ENCODE measurements around the gene TBX3.

DNA sequence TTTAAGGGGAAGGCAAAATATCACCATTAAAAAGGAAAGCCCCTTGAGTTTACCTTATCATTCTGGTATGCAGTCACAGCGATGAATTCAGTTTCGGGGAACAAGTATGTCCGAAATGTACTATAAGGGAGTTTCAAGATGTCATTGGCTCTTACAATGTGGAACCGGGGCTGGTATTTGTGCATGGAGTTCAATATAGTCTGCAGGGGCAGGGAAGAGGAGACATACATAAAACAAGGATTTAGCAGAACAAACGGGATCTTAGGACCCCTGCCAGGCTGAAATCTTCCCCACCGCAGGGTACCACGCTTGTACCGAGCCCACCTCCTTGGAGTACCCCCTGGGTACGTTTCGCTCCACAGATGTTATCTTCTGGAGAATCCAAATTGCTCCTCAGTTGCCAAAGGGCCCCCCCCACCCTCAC, 4.5 kb downstream of the TBX3 start:
- TF ChIP-seq, protein P1, sequence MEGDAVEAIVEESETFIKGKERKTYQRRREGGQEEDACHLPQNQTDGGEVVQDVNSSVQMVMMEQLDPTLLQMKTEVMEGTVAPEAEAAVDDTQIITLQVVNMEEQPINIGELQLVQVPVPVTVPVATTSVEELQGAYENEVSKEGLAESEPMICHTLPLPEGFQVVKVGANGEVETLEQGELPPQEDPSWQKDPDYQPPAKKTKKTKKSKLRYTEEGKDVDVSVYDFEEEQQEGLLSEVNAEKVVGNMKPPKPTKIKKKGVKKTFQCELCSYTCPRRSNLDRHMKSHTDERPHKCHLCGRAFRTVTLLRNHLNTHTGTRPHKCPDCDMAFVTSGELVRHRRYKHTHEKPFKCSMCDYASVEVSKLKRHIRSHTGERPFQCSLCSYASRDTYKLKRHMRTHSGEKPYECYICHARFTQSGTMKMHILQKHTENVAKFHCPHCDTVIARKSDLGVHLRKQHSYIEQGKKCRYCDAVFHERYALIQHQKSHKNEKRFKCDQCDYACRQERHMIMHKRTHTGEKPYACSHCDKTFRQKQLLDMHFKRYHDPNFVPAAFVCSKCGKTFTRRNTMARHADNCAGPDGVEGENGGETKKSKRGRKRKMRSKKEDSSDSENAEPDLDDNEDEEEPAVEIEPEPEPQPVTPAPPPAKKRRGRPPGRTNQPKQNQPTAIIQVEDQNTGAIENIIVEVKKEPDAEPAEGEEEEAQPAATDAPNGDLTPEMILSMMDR (IDR thresholded peaks at IDR 0.05), result no peak
- no peak for TF ChIP-seq POLR2A (IDR thresholded peaks at IDR 0.05)

Measured in lower leg skin (tissue), 3 donors.